ENCODE data around the gene MIXL1.
A peak's percentile ranks its signal among the peaks of the same experiment; 100 is the strongest.

The MIXL1 gene

GRCh38 chr1:226223157-226223785, at the start of gene MIXL1:
Gene MIXL1, plus strand, starts transcription at chr1:226223664. Its CDS starts 18 bp downstream, at chr1:226223682.
- TF ChIP-seq EZH2 (optimal IDR thresholded peaks at IDR 0.05; ENCODE audit: low read depth, low read length), result no peak
- TF ChIP-seq, protein P1, sequence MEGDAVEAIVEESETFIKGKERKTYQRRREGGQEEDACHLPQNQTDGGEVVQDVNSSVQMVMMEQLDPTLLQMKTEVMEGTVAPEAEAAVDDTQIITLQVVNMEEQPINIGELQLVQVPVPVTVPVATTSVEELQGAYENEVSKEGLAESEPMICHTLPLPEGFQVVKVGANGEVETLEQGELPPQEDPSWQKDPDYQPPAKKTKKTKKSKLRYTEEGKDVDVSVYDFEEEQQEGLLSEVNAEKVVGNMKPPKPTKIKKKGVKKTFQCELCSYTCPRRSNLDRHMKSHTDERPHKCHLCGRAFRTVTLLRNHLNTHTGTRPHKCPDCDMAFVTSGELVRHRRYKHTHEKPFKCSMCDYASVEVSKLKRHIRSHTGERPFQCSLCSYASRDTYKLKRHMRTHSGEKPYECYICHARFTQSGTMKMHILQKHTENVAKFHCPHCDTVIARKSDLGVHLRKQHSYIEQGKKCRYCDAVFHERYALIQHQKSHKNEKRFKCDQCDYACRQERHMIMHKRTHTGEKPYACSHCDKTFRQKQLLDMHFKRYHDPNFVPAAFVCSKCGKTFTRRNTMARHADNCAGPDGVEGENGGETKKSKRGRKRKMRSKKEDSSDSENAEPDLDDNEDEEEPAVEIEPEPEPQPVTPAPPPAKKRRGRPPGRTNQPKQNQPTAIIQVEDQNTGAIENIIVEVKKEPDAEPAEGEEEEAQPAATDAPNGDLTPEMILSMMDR (IDR thresholded peaks at IDR 0.05; ENCODE audit: low read length), result no peak
- TF ChIP-seq EZH2phosphoT487 (IDR thresholded peaks at IDR 0.05; ENCODE audit: low read length), result no peak
- Histone ChIP-seq H3K27me3 (replicated peaks; ENCODE audit: insufficient read depth, low read length) (no peaks in the 10 kb centered on the region), H3K9ac (ENCODE audit: low read length) (no peak within 1 kb of the TSS), H3F3A (ENCODE audit: insufficient read depth, low read length) (peaks cover 19% of the 10 kb centered on the region), H4K20me1 (ENCODE audit: insufficient read depth, low read length) (no peaks in the 10 kb centered on the region), H3K4me3 (ENCODE audit: low read length) (peak within 1 kb of the TSS; percentile 62), H3K9me2 (replicated peaks; ENCODE audit: insufficient read depth, low read length) (no peaks in the 10 kb centered on the region), H3K4me2 (ENCODE audit: low read depth, low read length) (peak within 1 kb of the TSS; percentile 64), H3K79me2 (ENCODE audit: low read length) (no peaks in the 10 kb centered on the region), H3K4me1 (ENCODE audit: low read length) (peaks cover 13% of the 10 kb centered on the region), H3K36me3 (replicated peaks; ENCODE audit: insufficient read depth, low read length) (no peaks in the 10 kb centered on the region), H3K9me3 (replicated peaks; ENCODE audit: insufficient read depth, low read length) (no peaks in the 10 kb centered on the region), H2AFZ (ENCODE audit: low read length) (peak within 1 kb of the TSS; percentile 69), H3K27ac (ENCODE audit: low read length) (no peak within 1 kb of the TSS)
- DNase-seq, result no peak

DNA sequence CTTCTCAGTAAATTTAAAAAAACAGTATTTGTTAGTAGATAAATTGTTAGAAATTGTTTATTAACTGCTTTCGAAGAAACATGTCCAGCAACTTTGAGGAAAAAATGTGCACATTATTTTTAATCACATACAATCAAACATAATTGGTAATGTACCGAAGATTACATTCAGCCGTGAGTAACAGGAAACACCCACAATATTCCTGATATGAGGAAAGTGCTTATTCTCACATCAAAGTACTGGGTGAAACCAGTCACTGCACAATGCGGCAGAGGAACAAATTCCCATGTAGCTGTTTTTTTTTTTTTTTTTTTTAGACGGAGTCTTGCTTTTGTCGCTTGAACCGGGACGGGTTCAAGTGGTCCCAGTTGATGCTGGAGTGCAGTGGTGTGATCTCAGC, 46.6 kb upstream of the MIXL1 start:
- H3K27ac ChIP-seq (ENCODE audit: low read length), result no peak overlapping the region
- H3K79me2 ChIP-seq (ENCODE audit: low read length), result peaks cover 99% of the 10 kb centered on the region
- no peaks in the 10 kb centered on the region for H3K4me1 ChIP-seq (ENCODE audit: low read length)
- TF ChIP-seq EZH2 (optimal IDR thresholded peaks at IDR 0.05; ENCODE audit: low read depth, low read length), result no peak
- no peak for TF ChIP-seq EZH2phosphoT487 (IDR thresholded peaks at IDR 0.05; ENCODE audit: low read length)
- TF ChIP-seq, protein P1 (IDR thresholded peaks at IDR 0.05; ENCODE audit: low read length), result no peak
- H3K4me2 ChIP-seq (ENCODE audit: low read depth, low read length), result no peak overlapping the region
- H3K36me3 ChIP-seq (replicated peaks; ENCODE audit: insufficient read depth, low read length), result peaks cover 2% of the 10 kb centered on the region; the same call in 1 of the 2 replicates
- H3K4me3 ChIP-seq (ENCODE audit: low read length), result no peak overlapping the region
- no peak overlapping the region for H3K9ac ChIP-seq (ENCODE audit: low read length)
- DNase-seq, result no peak
- H3K9me2 ChIP-seq (replicated peaks; ENCODE audit: insufficient read depth, low read length), result no peaks in the 10 kb centered on the region
- no peaks in the 10 kb centered on the region for H3K9me3 ChIP-seq (replicated peaks; ENCODE audit: insufficient read depth, low read length)
- no peaks in the 10 kb centered on the region for H3F3A ChIP-seq (ENCODE audit: insufficient read depth, low read length)
- no peak overlapping the region for H2AFZ ChIP-seq (ENCODE audit: low read length)
- no peaks in the 10 kb centered on the region for H3K27me3 ChIP-seq (replicated peaks; ENCODE audit: insufficient read depth, low read length)
- peaks cover 5% of the 10 kb centered on the region; the same call in 1 of the 2 replicates for H4K20me1 ChIP-seq (ENCODE audit: insufficient read depth, low read length)

GRCh38 chr1:226181996-226182714, 41.3 kb upstream of the MIXL1 start:
- no peak overlapping the region for H2AFZ ChIP-seq (ENCODE audit: low read length)
- no peak for DNase-seq
- no peaks in the 10 kb centered on the region for H3K9me2 ChIP-seq (replicated peaks; ENCODE audit: insufficient read depth, low read length)
- H3K36me3 ChIP-seq (replicated peaks; ENCODE audit: insufficient read depth, low read length), result peaks cover 2% of the 10 kb centered on the region; the same call in 1 of the 2 replicates
- peaks cover 6% of the 10 kb centered on the region; the same call in 1 of the 2 replicates for H3K4me1 ChIP-seq (ENCODE audit: low read length)
- no peak overlapping the region for H3K27ac ChIP-seq (ENCODE audit: low read length)
- peaks cover 99% of the 10 kb centered on the region for H3K79me2 ChIP-seq (ENCODE audit: low read length)
- H3K4me2 ChIP-seq (ENCODE audit: low read depth, low read length), result no peak overlapping the region
- no peaks in the 10 kb centered on the region for H3K9me3 ChIP-seq (replicated peaks; ENCODE audit: insufficient read depth, low read length)
- no peak for TF ChIP-seq EZH2 (optimal IDR thresholded peaks at IDR 0.05; ENCODE audit: low read depth, low read length)
- TF ChIP-seq, protein P1 (IDR thresholded peaks at IDR 0.05; ENCODE audit: low read length), result peak; percentile 20; the same call in 1 of the 2 replicates
- TF ChIP-seq EZH2phosphoT487 (IDR thresholded peaks at IDR 0.05; ENCODE audit: low read length), result no peak
- H3K27me3 ChIP-seq (replicated peaks; ENCODE audit: insufficient read depth, low read length), result no peaks in the 10 kb centered on the region
- H3K9ac ChIP-seq (ENCODE audit: low read length), result no peak overlapping the region
- peaks cover 10% of the 10 kb centered on the region; the same call in 1 of the 2 replicates for H4K20me1 ChIP-seq (ENCODE audit: insufficient read depth, low read length)
- H3K4me3 ChIP-seq (ENCODE audit: low read length), result no peak overlapping the region
- peaks cover 7% of the 10 kb centered on the region for H3F3A ChIP-seq (ENCODE audit: insufficient read depth, low read length)

All from MM.1S (cell line).